GM13976 (cell line): ENCODE measurements around the gene USP12.
"Not testable (repeated sequence)": the region's sequence is repeated elsewhere in the genome, so short reads cannot be mapped to it uniquely, and the experiment has no call there.

Experiments used
- DNase-seq: peaks from one replicate; pipeline ENCODE4 v3.0.0; 2012; ENCODE audit warnings: low spot score
- in situ Hi-C: fragments of 300-500 bp; cut with MboI; formaldehyde crosslinking; loops from one replicate; pipeline ENCODE4 v1.12.0; 2022; ENCODE audit warnings: low sequenced_read_pairs, mixed read lengths, inconsistent platforms; ENCODE audit not compliant: unreplicated experiment
- TF ChIP-seq, protein P1 (sequence below): IDR thresholded peaks from 2 replicates; pipeline ENCODE4 v1.5.1; 2012; ENCODE audit warnings: borderline replicate concordance, mild to moderate bottlenecking; ENCODE audit not compliant: insufficient read depth; ENCODE audit errors: extremely low read depth, missing control alignments, control extremely low read depth

Gene USP12

DNA sequence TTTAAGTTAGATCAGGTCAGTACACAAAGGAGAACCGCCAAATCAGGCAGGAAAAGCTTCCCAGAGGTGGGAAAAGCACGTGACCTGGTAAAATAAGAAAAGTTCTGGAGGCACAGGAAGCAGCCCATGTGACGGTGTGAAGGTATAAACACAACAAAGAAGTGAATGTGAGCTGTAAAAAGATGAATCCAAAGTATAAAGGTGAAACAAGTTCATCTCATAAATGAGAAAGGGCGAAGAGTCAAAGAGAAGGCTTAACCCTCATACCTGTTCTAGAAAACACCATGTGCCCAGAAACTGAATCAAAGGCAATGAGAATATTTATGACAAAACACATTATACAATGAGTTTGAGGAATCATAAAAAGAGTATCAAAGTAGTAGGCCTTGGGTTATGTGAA, 47.0 kb downstream of the USP12 start:
- in situ Hi-C loops: no loop called here
- DNase-seq: no peak
- TF ChIP-seq, protein P1, sequence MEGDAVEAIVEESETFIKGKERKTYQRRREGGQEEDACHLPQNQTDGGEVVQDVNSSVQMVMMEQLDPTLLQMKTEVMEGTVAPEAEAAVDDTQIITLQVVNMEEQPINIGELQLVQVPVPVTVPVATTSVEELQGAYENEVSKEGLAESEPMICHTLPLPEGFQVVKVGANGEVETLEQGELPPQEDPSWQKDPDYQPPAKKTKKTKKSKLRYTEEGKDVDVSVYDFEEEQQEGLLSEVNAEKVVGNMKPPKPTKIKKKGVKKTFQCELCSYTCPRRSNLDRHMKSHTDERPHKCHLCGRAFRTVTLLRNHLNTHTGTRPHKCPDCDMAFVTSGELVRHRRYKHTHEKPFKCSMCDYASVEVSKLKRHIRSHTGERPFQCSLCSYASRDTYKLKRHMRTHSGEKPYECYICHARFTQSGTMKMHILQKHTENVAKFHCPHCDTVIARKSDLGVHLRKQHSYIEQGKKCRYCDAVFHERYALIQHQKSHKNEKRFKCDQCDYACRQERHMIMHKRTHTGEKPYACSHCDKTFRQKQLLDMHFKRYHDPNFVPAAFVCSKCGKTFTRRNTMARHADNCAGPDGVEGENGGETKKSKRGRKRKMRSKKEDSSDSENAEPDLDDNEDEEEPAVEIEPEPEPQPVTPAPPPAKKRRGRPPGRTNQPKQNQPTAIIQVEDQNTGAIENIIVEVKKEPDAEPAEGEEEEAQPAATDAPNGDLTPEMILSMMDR: no peak

DNA sequence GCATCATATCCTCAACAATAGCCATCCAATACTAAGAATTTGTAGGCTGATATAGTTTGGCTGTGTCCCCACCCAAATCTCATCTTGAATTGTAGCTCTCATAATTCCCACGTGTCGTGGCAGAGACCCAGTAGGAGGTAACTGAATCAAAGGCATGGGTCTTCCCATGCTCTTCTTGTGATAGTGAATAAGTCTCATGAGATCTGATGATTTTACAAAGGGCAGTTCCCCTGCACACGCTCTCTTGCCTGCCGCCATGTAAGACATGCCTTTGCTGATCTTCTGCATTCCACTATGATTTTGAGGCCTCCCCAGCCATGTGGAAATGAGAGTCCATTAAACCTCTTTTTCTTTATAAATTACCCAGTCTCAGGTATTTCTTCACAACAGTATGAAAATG, 48.2 kb downstream of the USP12 start:
- DNase-seq, in situ Hi-C loops: not testable (repeated sequence)

DNA sequence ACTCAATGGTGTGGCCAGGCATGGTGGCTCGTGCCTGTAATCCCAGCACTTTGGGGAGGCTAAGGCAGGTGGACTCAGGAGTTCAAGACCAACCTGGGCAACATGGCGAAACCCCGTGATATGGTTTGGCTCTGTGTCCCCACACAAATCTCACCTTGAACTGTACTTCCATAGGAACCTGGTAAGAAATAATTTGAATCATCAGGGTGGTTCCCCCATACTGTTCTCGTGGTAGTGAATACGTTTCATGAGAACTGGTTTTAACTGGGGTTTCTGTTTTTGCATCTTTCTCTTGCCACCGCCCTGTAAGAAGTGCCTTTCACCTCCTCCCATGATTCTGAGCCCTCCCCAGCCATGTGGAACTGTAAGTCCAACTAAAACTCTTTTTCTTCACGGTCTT, 49.6 kb downstream of the USP12 start:
- no peak for DNase-seq
- TF ChIP-seq, protein P1: no peak
- in situ Hi-C loops: no loop called here

DNA sequence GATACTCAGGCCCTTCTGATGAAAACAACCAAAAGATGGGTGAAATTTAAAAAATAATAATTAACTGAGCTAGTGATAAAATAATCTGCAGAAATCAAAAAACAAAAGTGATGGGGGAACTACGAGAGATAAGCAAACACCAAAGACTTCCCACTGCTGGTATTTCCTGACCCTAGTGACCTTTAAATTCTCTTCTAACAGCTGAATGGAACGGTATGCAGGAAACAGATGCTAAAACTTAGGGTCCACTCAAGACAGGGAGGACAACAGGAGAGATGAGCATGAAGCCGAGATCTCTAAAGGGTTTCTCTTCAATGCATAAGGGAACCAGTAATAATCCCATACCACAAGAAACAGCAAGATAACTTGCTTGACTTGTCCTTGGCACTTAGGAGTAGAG, 50.8 kb downstream of the USP12 start:
- in situ Hi-C loops: no loop called here

DNA sequence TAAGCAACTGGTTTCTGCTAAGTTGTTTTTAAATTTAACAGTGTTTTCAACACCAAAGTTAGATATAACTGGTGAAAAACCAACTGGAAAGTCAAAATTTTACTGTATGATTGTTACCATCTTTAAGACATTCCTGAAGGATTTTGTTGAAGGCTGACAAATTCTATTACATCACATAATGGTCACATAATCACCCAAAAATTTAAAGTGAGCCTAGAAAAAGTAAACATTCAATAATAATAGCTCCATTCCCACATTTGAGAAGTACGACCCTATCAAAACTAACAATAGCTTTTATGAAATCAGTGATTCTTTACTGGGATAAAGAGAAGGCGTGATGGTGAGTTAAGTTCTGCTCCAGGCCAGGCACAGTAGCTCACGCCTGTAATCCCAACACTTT, 51.6 kb downstream of the USP12 start:
- DNase-seq: no peak
- TF ChIP-seq, protein P1: no peak
- in situ Hi-C loops: no loop called here

More for the DNA sequence above, 50.8 kb downstream of the USP12 start:
- no peak for DNase-seq
- TF ChIP-seq, protein P1: no peak

DNA sequence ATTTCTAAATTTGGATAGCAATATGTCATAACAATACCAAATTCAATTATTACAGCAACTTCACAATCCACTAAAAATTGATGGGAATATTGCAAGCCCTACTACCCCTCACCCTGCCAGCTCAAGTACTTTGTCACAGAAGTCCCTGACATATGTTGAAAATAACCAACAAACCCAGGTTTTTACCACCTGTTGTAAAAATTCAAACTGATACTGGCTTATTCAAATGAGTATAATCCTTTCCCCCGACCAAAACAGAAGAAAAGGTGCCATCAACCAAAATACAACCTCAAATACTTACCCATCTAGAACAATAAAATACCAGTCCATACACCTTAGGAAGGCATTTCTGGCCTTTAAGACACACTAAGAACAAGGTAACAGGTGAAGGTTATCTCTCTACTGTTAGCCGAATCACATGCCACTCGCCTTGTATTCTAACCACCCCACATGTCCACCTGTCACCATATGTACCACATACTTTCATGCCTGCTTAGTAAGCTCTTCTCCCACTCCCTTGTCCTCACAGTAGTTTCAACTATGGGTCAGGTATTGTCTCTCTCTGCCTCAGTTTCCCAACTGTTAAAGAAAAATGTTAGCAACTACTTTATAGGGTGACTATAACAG, 53.1 kb downstream of the USP12 start:
- in situ Hi-C loops: no loop called here
- no peak for DNase-seq
- TF ChIP-seq, protein P1: no peak

DNA sequence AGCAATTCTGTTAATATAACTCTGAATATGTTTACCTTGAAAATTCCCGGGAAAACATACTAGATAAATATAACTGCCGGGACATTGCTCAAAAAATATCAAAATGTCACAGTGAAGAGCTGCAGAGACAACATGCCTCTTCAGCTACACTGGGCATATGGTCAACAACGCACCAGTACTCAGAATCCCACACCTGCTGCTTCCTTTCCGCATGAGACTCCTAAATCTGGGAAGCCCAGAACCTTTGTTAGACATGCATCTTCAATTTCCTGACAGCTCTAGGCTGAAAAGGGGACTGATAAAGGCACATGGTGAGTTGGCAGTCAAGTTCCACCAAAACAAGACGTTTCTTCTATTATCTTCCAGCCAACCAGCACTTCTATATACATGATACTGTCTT, 53.7 kb downstream of the USP12 start:
- in situ Hi-C loops: no loop called here
- TF ChIP-seq, protein P1: no peak
- no peak for DNase-seq
